NCI-H1092 (cell line): ENCODE measurements around the gene C5orf63.
"Not testable (repeated sequence)": the region's sequence is repeated elsewhere in the genome, so short reads cannot be mapped to it uniquely, and the experiment has no call there.

Experiments used
- DNase-seq: peaks from one replicate; lab custom pipeline; 2025; lab: John Stamatoyannopoulos, UW

C5orf63 gene

DNA sequence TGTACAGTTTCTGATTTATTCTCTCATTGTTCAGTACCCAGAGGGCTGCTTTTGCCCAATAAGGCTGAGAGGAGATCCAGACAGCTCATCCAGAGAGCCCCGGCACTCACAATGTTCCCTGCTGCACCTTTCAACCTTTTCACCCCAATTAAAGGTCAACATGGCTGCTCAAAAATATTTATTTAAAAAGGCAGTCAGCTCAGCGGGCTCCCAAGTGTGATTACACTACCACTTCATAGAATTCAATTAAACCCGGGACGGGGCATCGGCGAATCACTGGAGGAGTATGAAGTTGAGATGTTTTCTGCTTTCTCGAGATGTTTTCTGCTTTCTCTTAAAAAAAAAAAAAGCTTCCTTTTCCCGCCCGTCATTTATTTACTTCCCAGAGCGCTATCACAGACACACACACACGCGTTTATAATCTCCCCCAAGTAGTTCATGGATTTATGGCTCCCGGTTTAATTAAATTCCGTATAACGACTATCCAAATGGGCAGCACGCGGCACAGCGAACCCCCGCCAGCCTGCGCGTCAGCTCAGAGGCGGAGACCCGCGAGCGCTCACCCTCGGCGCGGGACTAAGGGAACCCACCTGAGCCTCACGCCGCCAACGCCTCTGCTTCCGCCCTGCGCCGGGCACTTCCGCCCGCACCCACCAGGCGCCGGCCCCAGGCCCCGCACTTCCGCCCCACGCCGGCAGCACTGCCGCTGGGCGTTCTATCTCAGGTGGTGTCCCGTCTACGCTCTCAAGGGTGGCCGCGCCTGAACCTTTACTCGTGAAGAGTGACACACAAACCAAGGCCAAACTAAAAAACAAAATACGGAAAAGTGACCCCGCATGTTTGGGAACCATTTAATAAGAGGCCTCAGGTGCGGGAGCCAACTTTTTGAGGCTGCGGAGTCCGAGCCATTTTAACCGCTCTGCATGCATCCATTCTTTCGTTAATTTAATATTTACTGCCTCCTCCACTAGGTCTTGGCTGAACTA, at the start of gene C5orf63:
Gene C5orf63, minus strand, starts transcription at position 642 of the 986 bp plus-strand sequence. CDS start 14,507 bp downstream, outside the sequence.
- DNase-seq: peak; percentile 52

DNA sequence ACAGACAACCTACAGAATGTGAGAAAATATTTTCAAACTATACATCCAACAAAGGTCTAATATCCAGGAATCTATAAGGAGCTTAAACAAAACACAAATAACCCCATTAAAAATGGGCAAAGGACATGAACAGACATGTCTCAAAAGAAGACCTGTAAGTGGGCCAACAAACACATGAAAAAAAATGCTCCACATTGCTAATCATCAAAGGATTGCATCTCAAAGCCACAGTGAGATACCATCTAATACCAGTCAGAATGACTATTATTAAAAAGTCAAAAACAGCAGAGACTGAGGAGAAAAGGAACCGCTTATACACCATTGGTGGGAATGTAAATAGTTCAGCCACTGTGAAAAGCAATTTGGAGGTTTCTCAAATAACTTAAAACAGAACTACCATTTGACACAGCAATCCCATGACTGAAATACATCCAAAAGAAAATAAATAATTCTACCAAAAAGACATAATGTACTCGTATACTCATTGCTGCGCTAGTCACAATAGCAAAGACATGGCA, 39.1 kb upstream of the C5orf63 start:
- no peak for DNase-seq

DNA sequence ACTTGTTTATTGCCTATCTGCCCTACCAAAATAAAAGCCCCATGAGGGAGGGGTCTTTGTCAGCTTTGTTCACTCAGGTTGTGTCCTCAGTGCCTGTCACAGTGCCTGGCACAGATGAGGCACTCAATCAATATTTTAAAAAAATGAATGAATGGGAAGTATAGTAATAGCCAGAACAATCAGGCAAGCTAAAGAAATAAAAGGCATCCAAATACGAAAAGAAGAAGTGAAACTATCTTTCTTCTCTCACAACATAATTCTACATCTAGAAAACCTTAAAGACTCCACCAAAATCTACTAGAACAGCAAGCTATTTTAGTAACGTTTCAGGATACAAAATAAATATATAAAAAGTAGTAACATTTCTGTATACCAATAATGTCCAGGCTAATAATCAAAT, 37.8 kb upstream of the C5orf63 start:
- DNase-seq: no peak

DNA sequence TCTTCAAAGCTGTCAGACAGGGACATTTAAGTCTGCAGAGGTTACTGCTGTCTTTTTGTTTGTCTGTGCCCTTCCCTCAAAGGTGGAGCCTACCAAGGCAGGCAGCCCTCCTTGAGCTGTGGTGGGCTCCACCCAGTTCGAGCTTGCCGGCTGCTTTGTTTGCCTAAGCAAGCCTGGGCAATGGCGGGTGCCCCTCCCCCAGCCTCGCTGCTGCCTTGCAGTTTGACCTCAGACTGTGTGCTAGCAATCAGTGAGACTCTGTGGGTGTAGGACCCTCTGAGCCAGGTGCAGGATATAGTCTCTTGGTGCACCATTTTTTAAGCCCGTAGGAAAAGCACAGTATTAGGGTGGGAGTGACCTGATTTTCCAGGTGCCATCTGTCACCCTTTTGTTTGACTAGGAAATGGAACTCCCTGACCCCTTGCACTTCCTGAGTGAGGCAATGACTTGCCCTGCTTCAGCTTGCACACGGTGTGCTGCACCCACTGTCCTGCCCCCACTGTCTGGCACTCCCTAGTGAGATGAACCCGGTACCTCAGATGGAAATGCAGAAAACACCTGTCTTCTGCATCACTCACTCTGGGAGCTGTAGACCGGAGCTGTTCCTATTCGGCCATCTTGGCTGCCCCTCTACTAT, 35.4 kb upstream of the C5orf63 start:
- not testable (repeated sequence) for DNase-seq

DNA sequence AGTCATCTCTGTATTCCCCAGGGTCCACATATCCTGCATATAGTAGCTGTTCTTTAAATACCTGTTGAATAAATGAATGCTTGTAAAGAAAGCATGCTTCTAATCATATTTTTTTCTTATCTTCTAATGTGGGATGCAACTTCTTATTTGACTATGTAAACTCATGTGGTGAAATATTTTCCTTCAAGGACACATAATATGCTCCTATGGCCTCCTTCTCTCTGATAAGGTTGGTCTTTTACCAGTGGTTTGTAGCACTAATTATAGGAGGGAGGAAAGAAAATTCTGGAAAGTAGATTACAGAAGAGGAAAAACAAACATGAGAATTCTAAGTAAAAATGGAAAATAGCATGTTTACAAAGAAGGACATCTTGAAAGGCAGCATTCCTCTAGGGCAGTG, 28.6 kb upstream of the C5orf63 start:
- no peak for DNase-seq

DNA sequence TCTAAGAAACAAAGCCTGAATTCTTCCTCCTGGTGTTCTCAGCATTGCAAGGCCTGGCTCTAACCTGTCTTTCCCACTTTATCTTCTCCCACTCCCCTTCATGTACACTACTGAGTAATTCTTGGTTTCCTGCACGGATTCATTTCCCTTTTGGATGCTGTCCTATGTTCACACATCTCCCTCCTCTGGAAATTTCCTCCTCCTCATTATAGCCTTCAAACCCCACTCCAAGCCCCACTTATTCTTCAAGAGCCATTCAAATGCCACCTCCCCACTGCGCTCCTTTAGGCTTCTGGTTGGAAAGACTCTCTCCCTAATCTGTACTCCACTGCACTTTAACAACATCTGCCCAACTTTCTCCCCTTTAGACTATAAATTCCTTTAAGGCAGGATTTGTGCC, 28.2 kb upstream of the C5orf63 start:
- no peak for DNase-seq

DNA sequence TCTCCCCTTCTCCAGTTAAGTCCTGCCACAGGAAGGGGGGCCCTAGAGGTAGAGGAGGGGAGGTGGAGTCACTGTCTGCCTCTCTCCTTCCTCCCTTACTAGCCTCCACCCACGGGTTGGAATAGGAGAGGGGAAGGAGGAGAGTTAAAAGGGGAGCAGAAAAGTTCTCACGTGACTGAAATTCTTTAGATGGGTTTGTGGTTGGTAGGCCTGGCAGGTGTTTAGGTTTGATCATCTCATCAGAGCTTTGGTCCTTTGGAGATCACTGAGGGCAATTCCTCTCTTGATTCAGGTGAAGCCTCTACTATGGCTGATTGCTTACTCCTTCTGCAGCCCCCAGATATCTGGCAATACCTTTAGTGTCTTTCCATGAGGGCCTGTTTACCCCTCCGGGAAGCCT, 24.9 kb upstream of the C5orf63 start:
- no peak for DNase-seq

DNA sequence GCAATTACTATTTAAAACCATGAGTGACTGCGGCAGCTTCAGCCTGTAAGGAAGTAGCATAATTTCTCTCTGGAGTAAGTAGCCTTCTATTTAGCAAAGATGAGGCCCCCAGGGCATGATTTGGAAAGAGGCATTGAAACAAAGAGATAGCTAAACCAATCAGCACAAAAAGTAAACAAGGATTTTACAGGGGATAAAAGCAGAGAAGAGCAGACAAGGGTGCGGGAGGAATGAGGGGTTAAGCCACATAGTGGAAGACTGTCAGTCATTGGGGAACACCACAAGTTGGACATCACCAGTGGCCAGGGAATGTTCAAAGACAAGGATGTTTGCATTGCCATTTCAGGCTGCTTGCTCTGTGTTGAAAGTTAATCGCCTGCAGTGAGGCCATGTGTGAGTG, 24.0 kb upstream of the C5orf63 start:
- no peak for DNase-seq

DNA sequence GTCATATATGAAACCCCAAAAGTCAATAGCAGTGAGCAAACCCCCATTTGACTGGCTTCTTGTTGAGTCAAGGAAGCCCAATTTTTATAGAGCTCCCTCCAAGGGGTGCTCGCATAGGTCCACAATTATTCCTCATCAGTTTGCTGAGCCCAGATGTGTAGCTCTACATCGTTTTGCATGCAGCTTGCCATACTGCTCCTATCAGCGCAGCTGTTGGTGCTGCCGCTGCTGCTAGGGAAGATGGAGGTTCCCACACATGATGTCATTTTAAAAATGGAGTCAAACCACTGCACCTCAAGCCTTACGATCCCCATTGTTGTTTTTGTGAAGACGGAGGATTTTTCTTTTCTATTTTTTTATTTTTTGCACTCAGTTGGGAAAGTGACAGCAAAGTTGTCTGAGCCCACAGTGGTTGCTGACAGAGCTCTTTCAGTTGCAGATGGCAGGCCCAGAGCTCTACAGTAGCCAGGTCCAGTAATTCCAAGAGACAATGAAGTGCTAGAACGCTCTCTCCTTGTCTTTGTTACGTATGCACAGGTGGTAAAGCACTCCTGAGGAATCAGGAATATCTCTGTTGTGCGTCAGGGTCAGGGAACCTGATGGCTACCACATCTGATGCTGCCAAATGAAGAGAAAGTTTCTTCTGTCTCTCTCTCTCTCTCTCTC, 23.2 kb upstream of the C5orf63 start:
- no peak for DNase-seq

DNA sequence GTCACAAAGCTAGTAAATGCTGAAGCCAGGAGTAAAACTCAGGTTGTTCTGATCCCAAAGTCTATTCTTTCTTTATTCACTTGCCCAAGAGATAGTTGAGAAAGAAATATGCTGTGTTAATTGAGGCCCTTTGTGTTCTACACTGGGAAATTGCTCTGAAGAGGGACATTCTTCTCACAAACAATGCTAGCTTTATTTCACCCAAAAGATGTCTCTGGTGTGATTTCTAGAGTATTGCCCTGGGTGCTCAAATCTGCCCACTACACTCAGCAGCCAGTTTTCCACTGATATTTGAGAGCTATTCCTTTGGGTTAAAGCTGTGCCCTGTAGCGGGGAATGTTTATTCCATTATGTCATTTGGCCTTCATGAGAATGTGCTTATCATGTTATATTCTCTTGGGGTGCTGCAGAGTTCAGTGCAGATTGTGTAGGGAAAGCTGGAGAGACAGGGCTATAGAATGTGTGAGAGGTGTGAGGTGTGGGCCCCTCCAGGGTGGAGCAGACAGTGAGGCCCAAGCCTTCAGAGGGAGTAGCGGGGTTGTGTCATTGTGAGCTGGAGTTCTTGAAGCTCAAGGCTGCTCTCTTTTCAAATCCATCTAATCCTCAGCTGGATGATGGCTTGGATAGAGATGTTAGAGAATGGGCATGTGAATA, 21.0 kb upstream of the C5orf63 start:
- DNase-seq: no peak

DNA sequence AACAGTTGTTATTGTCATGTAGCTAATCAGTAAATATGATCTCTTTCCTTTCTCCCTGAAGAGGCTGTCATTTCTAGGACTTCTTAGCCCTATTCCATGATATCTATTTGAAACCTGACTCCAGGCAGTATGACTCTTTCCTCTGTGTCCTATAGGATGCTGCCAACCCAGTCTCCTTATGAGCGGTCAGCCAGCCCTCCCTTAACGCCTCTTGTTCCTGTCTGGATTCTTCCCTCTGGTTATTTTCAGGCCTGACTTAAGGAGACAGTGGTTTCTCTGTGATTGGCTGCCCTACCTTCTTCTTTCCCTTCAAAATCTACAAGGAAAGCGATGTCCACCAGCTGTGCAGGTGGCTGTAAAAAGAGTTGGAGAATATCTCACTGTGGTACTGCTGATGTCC, 19.4 kb upstream of the C5orf63 start:
- no peak for DNase-seq

DNA sequence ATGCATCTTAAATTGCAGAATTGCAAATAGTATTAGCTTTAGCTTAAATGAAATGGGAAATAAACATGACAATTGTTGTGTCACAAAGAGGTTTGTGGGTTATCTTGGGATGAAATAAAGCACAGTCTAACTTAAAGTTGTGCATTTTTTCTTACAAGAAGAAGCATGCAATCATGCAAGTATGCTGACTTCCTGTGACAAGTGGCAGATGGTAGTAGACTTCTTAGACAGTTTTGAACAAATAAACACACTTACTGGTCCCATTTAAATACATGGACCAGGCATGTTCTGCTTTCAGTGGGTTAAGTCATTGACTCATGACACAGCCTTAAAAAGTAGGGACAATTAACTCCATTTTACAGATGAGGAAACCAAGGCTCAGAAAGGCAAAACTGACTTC, 15.9 kb upstream of the C5orf63 start:
- DNase-seq: no peak

DNA sequence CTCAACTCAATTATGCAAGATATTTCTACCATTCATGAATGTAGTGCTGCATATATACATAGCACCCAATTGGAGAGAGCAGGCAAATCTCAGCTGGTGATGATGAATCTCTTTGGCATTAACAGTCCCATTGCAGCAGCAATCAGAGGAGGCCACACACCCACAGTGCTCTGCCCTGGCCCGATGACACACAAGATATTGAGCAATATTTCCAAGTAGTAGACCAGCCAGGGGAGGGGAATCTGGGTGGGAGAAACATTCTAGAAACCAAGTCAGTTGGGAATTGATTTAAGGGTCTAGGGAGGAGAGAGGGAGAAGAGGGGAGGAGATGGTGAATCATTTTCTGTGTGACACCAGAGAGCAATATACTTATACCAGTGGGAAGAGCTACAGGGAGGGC, 14.9 kb upstream of the C5orf63 start:
- DNase-seq: no peak

DNA sequence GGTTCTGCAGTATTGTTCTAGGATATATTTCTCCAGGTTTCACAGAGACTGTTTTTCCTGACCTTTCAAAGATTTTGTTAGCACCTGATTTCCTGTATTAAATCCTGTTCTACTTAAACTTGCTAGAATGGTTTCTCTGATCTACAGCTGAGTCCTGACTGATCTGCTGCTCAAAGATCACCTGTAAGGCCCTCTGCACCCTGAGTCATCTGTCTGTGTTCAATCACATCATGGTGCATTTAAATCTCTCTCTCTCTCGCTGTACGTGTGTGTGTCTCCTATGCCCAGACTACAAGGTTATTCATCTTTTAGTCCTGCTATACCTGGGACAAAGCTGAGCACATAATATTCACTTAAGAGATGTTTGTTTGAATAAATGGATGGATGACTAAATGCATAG, 13.3 kb upstream of the C5orf63 start:
- no peak for DNase-seq

DNA sequence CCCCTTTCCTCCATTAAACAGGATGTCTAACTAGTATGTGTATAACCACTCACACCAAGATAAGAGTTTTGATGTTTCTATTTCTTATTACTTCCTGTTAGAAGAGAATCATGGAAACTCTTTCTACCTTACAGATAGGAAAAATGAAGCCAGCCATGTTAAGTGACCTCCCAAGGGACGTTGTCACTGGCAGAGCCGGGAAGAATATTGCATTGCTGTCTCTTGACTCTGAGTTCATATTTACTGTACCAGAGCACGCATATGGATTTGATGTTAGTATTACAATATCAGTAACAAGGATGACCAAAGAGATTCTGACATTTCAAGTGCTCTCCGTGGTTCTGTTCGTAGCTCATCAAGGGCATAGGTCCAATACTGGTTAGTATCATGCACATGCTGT, 12.5 kb upstream of the C5orf63 start:
- no peak for DNase-seq

DNA sequence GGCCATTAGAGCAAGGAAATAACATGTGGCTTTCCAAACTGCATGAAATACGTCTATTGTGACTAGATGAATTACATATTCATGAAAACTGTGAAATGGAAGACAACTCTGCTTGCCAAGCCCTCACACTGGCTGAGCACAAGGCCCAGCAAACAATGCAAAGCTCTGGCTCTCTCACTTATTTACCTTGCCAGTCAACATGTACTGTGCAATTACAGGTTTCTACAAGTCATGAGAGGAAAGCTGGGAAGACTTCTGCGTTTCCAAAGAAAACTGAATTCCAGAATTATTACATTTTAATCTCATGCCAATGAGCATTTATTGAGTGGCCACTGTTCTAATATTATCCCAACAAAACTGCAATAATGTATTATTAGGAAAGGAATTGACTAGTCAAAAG, 12.1 kb upstream of the C5orf63 start:
- DNase-seq: no peak

DNA sequence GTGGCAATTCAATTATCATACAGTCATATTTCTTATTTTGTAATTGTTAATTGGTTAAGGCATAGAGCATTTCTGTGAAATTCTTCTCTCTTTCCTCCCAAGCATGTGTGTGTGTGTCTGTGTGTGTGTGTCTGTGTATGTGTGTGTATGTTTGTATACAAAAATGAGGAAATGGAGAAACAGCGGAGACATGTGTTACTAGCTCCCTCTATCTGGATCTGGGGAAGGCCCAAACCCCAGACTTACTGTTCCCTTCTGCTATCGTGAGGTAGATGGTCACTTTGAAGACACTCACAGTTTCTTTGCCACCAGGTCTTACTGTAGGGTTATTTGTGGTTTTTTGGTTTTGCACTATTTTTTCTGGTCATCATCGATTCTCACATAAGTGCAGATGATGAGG, 11.4 kb upstream of the C5orf63 start:
- DNase-seq: no peak

DNA sequence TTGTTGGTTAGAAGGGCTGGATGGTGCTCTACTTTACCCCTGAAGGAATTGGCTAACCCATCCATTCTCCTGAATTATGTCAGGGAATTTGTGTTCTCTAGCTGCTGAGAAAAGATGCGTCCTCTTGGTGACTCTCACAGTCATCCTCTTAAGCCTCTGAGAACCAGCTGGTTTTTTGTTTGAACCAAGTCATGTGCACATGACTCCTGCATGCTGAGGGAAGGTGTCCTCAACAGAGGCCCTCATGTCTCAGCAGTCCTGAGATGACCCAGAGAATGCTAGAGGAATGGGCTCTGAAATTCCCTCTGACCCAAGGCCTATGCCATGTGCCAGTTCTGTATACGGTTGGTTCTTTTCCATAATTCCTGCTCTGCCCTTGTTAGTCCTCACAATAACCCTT, 10.4 kb upstream of the C5orf63 start:
- no peak for DNase-seq

DNA sequence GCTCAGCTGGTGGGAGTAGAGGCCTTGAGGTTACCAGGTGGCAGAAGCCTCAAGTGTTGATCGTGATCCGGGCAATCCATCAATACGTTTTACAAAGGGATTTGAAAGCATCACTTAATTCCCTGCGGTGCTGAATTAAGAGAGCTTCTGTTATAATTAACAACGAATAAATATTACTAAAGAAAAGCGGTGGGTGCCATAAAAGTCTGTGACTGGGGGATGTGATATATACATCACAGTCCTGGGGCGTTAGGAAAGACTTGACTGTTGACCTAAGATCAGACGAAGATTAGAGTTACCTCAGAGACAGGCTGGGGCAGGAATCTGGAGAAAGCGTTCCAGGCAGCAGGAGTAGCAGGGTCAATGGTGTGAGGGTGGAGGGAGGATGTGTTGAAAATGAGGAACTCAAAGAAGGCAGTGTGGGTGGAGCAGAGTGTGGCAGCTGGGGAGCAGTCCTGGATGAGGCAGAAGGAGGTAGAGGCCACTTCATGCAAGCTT, 6.7 kb upstream of the C5orf63 start:
- no peak for DNase-seq

DNA sequence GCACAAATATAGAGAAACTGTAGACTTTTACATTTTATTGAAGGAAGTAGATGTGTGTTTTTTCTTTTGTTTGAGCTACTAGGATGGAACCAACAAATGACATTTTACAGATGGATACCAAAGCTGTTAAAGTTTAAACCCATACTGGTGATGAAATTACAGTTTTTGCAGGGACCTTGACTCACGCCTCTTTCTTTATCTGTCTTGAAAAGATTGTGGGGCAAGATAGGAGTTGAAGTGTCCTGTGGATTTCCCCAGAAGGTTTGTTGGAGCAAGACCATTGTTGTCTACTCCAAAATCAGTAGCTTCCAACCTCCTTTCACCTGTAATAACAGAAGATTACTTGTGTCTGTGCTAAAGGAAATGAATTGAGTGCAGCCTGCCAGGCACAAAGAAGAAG, 4.1 kb upstream of the C5orf63 start:
- DNase-seq: no peak

DNA sequence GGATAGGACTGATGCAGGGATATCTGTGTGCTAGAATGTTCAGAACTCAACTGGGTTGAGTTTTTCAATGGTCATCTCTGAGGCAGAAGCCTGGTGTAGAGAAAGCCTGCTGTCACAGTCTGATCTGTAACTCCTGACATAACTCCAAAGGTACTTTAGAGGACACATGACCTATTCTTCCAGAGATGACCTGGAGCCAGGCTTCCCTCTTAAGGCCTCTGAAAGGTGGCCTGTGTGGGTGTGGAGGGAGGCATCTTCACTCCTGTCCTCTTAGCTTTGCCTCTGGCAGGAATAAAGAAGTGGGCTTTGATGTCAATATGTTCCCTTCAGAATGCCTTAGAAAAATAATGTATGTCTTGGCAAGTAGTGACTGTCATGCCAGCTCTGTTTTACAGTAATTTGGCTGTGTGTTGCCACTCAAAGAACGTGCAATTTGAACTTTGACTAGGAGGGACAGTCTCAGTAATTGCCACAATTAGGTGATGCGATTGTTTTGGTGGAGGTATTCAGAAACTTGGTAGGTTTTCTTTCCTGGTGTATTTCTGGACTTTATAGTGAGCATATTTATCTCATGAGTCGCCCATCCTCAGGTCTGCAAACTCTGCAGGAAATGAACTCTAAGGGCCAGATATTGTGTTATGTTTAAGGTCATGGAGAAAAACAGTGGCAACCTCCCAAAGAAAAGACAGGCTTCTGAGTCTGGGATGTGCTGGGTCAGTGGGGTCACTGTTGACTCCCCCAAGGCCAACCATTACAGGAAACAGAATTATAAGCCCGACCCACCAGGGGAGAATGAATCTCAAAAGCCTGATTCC, 3.2 kb upstream of the C5orf63 start:
- DNase-seq: no peak
